GM19240 (cell line): ENCODE results near the gene EIF2AK3.
"Not testable (repeated sequence)": the region's sequence is repeated elsewhere in the genome, so short reads cannot be mapped to it uniquely, and the experiment has no call there.

Experiments
- DNase-seq: peaks from one replicate; pipeline ENCODE4 v3.0.0; 2011; ENCODE audit warnings: low spot score; ENCODE audit not compliant: insufficient read length

EIF2AK3 gene

DNA sequence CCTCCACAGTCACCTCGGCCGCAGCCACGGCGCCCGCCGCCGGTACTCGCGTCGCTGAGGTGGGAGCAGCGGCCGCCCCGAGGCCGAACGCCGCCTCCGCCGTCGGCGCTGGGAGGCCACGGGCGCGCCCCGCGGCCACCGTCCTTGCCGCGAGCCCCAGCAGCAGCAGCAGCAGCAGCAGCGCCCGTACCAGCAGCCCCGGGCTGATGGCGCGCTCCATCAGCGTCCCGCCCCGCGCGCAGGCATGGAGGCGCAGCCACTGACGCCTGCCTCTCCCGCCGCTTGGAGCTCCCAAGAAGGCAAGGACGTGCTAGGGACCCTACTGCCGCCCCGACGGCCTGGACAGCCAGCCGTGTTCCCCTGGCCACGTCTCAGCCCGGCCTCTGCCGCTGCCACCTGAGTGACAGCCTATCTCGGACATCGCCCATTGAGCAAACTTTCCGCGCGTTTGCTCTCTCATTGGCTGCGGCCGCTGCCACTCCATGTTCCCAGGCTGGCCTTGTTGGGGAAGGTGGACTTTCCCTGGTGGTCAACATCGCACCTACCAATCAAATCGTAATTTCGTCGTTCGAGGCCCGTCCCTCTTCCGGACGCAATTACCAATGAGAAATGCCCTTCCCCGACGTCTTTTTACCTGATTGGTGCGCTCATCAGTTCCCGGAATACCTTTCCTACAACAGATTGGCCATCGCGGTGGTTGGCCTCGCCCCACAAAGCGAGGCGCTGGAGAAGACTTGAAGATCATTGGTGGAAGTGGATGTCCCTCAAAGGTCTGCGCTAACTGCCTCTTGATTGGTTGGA, at the start of gene EIF2AK3:
EIF2AK3 (minus strand) TSS at position 410 of the 801 bp plus-strand sequence; CDS start at position 220, 190 bp downstream.
- DNase-seq: peak; percentile 84

GRCh38 chr2:88673363-88673762, 46.1 kb upstream of the EIF2AK3 start:
- no peak for DNase-seq

DNA sequence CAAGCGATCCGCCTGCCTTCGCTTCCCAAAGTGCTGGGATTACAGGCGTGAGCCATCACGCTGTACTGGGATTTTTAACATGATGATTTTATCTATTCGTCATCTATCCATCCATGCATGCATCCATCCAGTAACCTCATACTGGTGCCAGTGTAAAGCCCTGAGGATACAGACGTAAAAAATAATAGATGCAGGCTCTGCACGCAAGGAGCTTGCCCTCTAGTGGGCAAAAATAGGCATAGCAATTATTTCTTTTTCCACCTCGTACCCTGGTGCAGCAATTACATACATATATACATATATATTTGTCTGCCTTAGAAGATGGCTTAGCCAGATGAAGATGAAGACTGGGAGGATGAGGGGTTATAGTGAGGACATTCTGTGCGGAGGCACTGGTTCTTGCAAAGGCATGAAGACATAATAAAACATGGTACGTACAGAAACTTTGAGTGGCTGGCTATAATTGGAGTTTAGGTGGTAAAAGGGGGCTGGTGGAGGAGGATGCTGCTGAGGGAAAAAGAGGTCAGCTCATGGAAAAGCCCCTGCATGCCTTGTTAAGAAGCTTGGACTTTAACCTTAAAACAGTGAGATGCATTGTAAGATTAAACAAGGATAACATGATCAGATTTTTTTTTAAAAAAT, 44.6 kb upstream of the EIF2AK3 start:
- no peak for DNase-seq

- no peak for DNase-seq
Observed at GRCh38 chr2:88669482-88670214, 42.4 kb upstream of the EIF2AK3 start.

DNA sequence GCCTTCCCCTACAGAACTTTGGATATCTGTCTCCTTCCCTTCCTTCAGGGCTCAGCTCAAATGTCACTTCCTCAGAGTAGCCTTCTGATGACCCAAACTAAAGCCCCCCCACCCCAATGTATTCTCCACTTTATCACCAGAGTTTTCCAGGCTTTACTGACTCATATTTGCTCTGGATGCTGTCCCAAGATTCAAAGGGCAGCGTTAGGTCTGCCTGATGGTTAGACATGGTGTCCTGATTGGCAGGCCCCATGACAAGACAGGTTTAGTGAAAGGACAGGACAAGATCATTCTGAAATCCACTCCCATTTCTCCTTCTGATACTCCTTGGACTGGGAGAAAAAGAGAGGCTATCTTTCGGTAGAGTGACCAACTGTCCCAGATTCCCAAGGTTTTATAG, 41.6 kb upstream of the EIF2AK3 start:
- DNase-seq: no peak

DNA sequence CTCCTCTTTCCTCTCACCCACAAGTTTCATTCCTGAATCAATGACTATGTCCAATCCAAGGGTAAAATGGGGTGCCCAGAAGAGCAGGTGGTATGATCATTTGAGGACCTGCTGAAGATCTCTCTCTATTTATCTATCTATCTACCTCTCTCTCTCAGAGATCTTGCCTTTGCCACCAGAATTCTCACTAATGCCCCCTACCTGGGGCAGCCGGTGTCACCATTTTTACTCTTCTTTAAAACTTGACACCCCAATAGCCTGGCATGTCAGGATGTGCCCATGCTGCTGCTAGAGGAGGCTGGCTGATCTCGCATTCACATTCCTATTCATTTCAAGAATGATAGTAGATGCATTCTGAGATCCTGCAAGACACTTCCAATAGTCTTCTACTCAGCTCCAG, 40.0 kb upstream of the EIF2AK3 start:
- no peak for DNase-seq

- no peak for DNase-seq
Observed at GRCh38 chr2:88666576-88666975, 39.3 kb upstream of the EIF2AK3 start.

- no peak for DNase-seq
Observed at GRCh38 chr2:88660622-88661021, 33.4 kb upstream of the EIF2AK3 start.

DNA sequence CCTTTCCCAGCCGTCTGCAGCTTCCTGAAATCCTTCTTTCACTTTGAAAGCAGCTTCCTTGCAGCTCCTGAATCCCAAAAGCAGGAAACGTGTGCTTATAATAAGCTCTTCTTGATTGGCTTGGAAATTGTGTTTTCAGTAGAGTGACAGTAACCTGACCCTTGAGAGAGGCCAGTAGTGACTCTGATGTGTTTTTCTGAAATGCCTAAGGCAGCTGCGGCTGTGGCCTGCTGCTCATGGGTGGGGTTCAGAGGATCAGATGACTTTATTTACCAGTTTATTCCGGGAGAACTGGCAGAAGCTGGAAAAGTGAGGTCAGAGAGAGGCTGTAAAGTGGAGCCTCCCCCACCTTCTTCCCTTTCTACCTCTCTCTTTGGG, 32.3 kb upstream of the EIF2AK3 start:
- no peak for DNase-seq

- no peak for DNase-seq
Observed at GRCh38 chr2:88658881-88659537, 31.7 kb upstream of the EIF2AK3 start.

DNA sequence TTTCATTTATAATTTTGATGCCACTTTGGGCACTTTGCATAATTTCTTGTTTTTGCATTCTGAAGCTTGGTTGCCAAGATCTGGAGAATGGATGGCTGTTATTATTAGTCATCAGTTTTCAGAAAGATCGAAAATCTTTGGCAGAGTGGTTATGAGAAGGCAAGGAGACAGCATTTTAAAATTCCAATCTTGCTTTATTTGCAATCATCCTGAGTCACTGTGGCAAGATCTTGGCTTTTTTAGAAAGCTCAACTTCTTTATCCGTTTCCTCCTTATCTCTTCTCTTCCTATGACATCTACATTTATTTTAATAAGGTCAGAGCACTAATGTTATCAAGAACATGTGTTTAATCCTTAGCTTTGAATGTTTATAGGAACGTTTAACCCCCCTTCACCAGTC, 31.1 kb upstream of the EIF2AK3 start:
- no peak for DNase-seq

DNA sequence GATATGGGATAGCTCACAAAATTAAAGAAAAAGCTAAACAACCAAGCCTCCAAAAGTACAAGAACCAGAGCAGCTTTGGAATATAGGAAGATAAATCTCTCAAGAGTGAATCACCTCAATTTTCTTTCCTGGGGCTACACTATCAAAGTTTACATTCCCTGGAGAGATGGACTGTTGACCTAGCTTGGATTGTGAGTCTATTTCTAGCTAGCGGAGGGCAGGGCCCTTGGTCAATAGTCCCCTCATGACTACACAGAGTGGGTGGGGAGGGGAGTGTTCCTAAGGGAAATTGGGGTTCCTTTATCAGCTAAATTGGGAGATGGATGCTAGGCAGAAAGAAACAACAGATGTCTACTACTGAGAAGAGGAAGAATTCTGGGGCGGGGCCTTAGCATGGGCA, 29.9 kb upstream of the EIF2AK3 start:
- no peak for DNase-seq

DNA sequence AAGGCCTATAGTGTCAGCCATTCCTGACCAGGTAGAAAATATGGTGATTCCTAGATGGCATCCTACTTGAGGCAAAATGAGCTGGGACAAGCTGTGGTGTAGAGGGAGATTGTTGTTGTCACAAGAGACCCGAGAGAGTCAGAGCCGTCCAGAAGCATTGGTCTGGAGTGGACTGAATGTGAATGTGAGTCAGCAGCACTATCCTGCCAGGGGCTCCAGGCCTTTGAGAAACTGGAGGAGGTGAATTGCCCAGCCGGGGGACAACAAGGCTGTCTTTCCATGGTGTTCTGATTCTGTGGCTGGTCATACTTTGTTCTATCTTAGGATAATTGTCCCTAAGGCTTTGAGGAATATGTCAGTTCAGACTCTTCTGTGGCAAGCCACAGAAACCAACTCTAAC, 29.4 kb upstream of the EIF2AK3 start:
- DNase-seq: no peak

GRCh38 chr2:88654714-88655113, 27.4 kb upstream of the EIF2AK3 start:
- DNase-seq: no peak

DNA sequence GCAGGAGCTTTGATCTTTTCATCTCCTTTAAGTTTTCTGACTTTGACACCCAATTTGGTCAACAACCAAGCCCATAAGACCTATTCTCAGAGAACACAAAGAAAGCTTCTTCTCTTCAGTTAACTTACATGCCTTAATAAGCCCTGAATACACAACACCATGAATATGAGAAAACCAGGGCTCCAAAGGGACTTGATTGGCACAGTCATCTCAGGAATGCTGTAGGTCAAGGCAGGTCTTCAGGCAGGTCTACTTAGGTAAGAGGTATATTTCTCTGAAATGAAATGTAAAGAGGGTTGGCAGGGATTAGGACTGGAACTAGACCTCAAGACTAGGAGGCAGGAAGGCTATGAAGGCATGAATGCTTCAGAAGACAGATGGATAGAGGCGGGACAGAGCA, 24.4 kb upstream of the EIF2AK3 start:
- DNase-seq: no peak

- DNase-seq: not testable (repeated sequence)
Observed at GRCh38 chr2:88645291-88645882, 18.1 kb upstream of the EIF2AK3 start.

DNA sequence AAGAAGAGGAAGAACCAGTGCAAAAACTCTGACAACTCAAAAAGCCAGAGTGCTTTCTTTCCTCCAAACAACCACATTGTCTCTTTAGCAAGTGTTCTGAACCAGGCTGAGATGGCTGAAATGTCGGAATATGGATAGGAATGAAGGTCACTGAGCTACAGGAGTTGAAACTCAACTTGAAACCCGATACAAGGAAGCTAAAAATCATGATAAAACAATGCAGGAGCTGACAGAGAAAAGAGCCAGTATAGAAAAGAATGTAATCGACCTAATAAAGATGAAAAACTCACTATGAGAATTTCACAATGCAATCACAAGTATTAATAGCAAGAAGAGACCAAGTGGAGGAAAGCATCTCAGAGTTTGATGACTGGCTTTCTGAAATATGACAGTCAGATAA, 15.0 kb upstream of the EIF2AK3 start:
- DNase-seq: no peak

- DNase-seq: no peak
Observed at GRCh38 chr2:88641330-88641729, 14.1 kb upstream of the EIF2AK3 start.

- DNase-seq: no peak
Observed at GRCh38 chr2:88639865-88640264, 12.6 kb upstream of the EIF2AK3 start.

- DNase-seq: no peak
Observed at GRCh38 chr2:88638743-88639142, 11.5 kb upstream of the EIF2AK3 start.

DNA sequence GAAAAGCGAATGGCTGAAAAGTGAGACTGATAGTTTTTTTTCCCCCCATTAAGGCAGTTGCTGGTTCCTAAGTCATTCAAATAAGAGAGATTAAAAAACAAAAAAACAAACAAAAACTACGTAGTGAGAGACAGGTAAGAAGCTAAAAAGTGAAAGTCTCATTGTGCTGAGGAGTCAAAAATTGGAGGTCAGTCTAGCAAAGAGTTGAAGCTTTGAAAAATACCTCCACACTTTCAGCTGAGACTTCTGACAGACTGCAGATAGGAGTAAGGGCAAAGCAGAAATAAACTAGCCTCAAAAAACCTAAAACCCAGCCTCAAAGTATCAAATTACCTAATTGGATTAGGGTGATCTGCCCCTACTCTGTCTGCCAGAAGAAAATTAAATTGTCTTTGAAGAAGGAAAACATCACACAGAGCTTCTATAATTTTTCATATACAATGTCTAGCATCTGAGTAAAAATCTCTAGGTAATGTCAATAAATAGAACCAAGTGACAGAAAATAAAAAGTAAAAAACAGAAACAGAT, 10.9 kb upstream of the EIF2AK3 start:
- DNase-seq: no peak
